ENCODE data around the gene TSPAN4. TPM values are rescaled to one million over a fixed set of nuclear protein-coding genes. Genes with fewer than 3 reads are reported as not detected.

TSPAN4 gene
- total and polyA plus RNA-seq, 9 of the 15 experiments (the other 6 are each of a cell fraction or from before 2014, with no cell fraction given), result 0.07 to 31.0 (median 15.7) TPM

GRCh38 chr11:827146-827896 lies 15.3 kb upstream of the TSPAN4 start (continued):
- no peak for TF ChIP-seq RBBP5 (IDR thresholded peaks at IDR 0.05; ENCODE audit: borderline replicate concordance, insufficient read depth, low read length, poor library complexity, severe bottlenecking)
- no peak for TF ChIP-seq ZNF79 (CRISPR knock-in tag; IDR thresholded peaks at IDR 0.05; ENCODE audit: low read depth)
- no peak for TF ChIP-seq HES1 (IDR thresholded peaks at IDR 0.05; ENCODE audit: low read depth)
- TF ChIP-seq ZNF175 (CRISPR knock-in tag; IDR thresholded peaks at IDR 0.05; ENCODE audit: low read depth), result no peak
- TF ChIP-seq TFAP4 (CRISPR knock-in tag; IDR thresholded peaks at IDR 0.05; ENCODE audit: borderline replicate concordance), result peak; percentile 40; the same call in 1 of the 2 replicates
- no peak for TF ChIP-seq ZBTB33 (CRISPR knock-in tag; IDR thresholded peaks at IDR 0.05)
- no peak for TF ChIP-seq ZNF384 (IDR thresholded peaks at IDR 0.05; ENCODE audit: low read depth, low read length)
- no peak for TF ChIP-seq CAMTA2 (CRISPR knock-in tag; conservative IDR thresholded peaks at IDR 0.05)
- TF ChIP-seq HOMEZ (CRISPR knock-in tag; IDR thresholded peaks at IDR 0.05), result no peak
- TF ChIP-seq CHD2 (IDR thresholded peaks at IDR 0.05; ENCODE audit: low read depth, low read length), result no peak
- TF ChIP-seq ZNF324 (CRISPR knock-in tag; IDR thresholded peaks at IDR 0.05), result no peak
- TF ChIP-seq PREB (CRISPR knock-in tag; IDR thresholded peaks at IDR 0.05), result no peak
- TF ChIP-seq SRSF7 (optimal IDR thresholded peaks at IDR 0.05; ENCODE audit: low read depth, low read length), result no peak
- no peak for TF ChIP-seq GTF2E2 (tag; IDR thresholded peaks at IDR 0.05)
- TF ChIP-seq BHLHE40 (IDR thresholded peaks at IDR 0.05; ENCODE audit: low read length), result no peak
- peak; percentile 76 to 80; a peak in 2 of 4 replicates for TF ChIP-seq NRF1 (conservative IDR thresholded peaks at IDR 0.05 in 1 of 2, IDR thresholded peaks at IDR 0.05 in 1 of 2)
- TF ChIP-seq MAFG (tag; conservative IDR thresholded peaks at IDR 0.05), result no peak

All from K562 (cell line).